Activated naive CD4-positive, alpha-beta T cell treated with anti-CD3 and anti-CD28 coated beads for 36 hours (primary cell): Measurements from ENCODE around the gene FGR. TPM values are rescaled to one million over a fixed set of nuclear protein-coding genes. Genes with fewer than 3 reads are reported as not detected.
A peak's percentile ranks its signal among the peaks of the same experiment; 100 is the strongest.

ENCODE experiments used
- CTCF ChIA-PET: fragments of 350-600 bp; sonication (Branson Sonifier 250); formaldehyde crosslinking; loops from one replicate; lab custom pipeline; 2021; ENCODE audit warnings: antibody characterized with exemption; lab: Charles Lee
- DNase-seq: peaks from one replicate; pipeline ENCODE4 v3.0.0-alpha.2; 2020
- H3K27ac Mint-ChIP-seq: one replicate; pipeline ENCODE4 v1.8.0; 2021; ENCODE audit warnings: mild to moderate bottlenecking, mixed read lengths
- H3K27me3 Mint-ChIP-seq: one replicate; pipeline ENCODE4 v1.8.0; 2021; ENCODE audit warnings: low read depth, mixed read lengths
- H3K36me3 Mint-ChIP-seq: one replicate; pipeline ENCODE4 v1.8.0; 2021; ENCODE audit warnings: low read depth, mixed read lengths
- H3K4me1 Mint-ChIP-seq: one replicate; pipeline ENCODE4 v1.8.0; 2021; ENCODE audit warnings: low read depth, mixed read lengths
- H3K4me3 Mint-ChIP-seq: one replicate; pipeline ENCODE4 v1.8.0; 2021; ENCODE audit warnings: mild to moderate bottlenecking, moderate library complexity, mixed read lengths
- H3K9me3 Mint-ChIP-seq: one replicate; pipeline ENCODE4 v1.8.0; 2021; ENCODE audit warnings: mixed read lengths
- intact Hi-C: fragments of 100-400 bp; cut with micrococcal nuclease; formaldehyde crosslinking; loops from one replicate; pipeline ENCODE4 v1.15.1; 2023
- total RNA-seq, 2 experiments: library from RNA; stranded (reverse); gene quantifications; one replicate each; pipeline ENCODE4 v1.2.3, GENCODE V29; 2021

FGR gene
- total RNA-seq, 2 experiments from 2014 or later = 0.10 to 0.14 TPM

DNA sequence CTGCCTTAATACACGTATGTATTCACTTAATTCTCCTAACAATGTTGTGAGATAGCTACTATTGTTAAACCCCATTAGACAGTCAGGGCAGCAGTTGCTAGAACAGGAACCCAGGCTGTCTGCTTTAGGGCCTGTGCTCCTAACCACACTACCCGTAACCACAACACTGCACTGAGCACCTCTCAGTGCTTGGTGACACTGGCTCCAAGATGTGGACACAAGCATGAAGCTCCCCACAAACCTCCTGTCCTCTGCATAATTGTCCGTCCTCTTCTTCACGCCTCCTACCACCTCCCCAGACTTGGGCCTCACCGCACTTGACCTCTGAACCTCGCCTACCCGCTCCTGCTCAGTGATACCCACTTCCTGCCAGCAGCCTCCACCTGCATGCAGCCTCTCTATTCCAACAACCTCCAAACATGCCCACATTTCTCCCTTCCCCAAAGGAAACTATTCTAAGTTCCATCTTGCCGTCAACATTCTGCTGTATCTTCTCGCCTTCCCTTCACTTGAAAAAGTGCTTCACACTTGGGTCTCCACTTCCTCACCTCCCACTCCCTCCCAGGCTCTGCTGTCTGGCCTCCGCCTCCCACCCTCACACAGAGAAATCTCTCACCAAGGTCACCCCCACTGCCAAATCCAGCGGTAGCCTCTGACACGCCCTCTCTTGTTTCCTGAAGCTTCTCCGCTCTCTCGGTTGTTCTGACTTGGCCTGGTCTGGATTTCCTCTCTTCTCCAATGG lies 16.5 kb downstream of the FGR start:
- CTCF ChIA-PET = interaction anchor here (0.9 to 2.1 kb wide), 3 partner anchors 12 to 44 kb away, joined by 4 to 15 read pairs (median 6); no protein-coding TSS in a partner anchor
- H3K9me3 Mint-ChIP-seq = no peaks in the 10 kb centered on the region
- intact Hi-C loops = no loop called here
- H3K4me3 Mint-ChIP-seq = no peak overlapping the region
- H3K27ac Mint-ChIP-seq = peak overlapping the region; percentile 48
- no peaks in the 10 kb centered on the region for H3K36me3 Mint-ChIP-seq
- DNase-seq = peak; percentile 51
- peaks cover 50% of the 10 kb centered on the region for H3K4me1 Mint-ChIP-seq
- H3K27me3 Mint-ChIP-seq = no peaks in the 10 kb centered on the region

DNA sequence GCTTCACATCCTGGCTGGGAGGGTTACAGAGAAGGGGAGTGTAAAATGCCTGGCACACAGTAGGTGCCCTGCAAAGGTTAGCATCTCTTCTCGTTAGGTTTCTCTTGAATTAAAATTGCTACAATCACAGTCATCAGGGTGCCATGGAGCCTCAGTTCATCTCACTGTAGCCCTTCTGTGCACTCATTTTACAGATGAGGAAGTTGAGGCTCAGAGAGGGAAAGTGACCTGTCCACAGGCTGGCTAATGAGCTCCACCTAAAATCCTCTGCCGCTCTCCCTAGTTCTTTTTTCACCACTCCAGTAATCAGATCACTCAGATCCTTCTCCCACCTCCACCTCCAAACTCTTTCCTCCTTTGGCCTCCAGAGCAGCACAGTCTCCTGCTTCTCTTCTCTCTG lies 17.6 kb downstream of the FGR start:
- no peaks in the 10 kb centered on the region for H3K27me3 Mint-ChIP-seq

DNA sequence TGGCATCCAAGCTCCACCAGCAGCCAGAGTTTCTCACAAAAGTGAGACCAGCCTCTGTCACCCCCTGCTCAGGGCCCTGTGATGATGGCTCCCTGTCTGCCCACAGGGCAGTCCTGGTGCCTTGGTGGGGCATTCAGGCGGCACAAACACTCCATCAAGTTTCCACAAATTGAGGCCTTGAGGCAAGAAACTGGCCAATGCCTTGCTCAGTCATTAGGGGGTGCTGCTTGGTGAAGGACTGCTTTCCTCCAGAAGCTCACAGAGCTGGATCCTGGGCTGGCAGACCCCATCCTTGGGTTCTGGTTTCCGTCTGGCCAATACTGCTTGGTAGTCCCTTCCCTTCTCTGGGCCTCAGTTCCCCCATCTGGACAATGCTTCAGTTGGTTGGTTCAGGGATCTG lies 18.5 kb downstream of the FGR start:
- Mint-ChIP-seq H3K36me3 (no peaks in the 10 kb centered on the region), H3K27ac (peak overlapping the region; percentile 47), H3K27me3 (no peaks in the 10 kb centered on the region), H3K4me1 (peaks cover 53% of the 10 kb centered on the region), H3K4me3 (no peak overlapping the region), H3K9me3 (no peaks in the 10 kb centered on the region)
- CTCF ChIA-PET = interaction anchor here (1.1 to 1.4 kb wide), 2 partner anchors 10 to 49 kb away, joined by 4 read pairs; no protein-coding TSS in a partner anchor
- DNase-seq = peak; percentile 35
- intact Hi-C loops = no loop called here

More for the DNA sequence above, 17.6 kb downstream of the FGR start:
- Mint-ChIP-seq H3K4me1 (peaks cover 51% of the 10 kb centered on the region), H3K27ac (no peak overlapping the region), H3K36me3 (no peaks in the 10 kb centered on the region), H3K4me3 (no peak overlapping the region), H3K9me3 (no peaks in the 10 kb centered on the region)
- DNase-seq = no peak
- CTCF ChIA-PET = interaction anchor here (0.5 to 2.1 kb wide), 3 partner anchors 11 to 707 kb away, joined by 3 to 15 read pairs (median 6); no protein-coding TSS in a partner anchor
- intact Hi-C loops = no loop called here

DNA sequence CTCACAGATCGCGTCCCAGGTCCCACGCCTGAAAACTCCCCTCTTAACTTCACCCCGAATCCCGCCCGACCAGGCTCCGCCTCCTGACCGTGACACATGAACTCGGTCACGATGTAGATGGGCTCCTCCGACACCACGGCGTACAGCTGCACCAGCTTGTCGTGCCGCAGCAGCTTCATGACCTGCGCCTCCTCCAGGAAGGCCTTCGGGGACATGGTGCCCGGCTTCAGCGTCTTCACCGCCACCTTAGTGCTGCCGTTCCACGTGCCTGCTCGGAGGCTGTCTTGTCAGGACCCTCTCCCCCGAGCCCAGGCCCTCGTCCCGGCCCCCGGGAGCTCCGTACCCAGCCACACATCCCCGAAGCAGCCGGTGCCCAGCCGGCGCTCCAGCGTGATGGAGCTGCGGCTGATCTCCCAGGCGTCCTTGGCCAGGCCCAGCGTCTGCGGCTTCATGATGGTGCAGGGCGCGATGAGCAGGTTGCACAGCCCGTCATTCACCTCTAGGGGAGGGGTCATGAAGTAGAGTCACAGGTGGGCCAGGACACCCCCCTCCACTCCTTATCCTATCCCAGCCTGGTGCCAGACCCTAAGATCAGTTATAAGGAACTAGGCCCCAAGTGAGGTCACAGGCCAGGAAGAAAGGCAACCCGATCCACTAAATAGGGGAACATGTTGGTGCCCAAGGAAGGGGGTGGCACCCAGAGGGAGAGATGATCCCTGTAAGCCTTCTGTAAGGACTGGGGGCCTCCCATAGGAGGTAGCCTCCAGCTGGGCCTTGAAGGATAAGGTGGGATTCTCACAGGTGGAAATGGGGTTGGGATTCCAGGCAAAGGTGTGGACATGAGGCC lies 19.4 kb downstream of the FGR start:
- no peak for DNase-seq
- peaks cover 53% of the 10 kb centered on the region for H3K4me1 Mint-ChIP-seq
- H3K27me3 Mint-ChIP-seq = no peaks in the 10 kb centered on the region
- intact Hi-C loops = no loop called here
- no peak overlapping the region for H3K27ac Mint-ChIP-seq
- no peak overlapping the region for H3K4me3 Mint-ChIP-seq
- H3K36me3 Mint-ChIP-seq = no peaks in the 10 kb centered on the region
- H3K9me3 Mint-ChIP-seq = no peaks in the 10 kb centered on the region
- CTCF ChIA-PET = interaction anchor here (0.6 to 2.3 kb wide), 4 partner anchors 9 to 49 kb away, joined by 3 to 14 read pairs (median 4); no protein-coding TSS in a partner anchor

DNA sequence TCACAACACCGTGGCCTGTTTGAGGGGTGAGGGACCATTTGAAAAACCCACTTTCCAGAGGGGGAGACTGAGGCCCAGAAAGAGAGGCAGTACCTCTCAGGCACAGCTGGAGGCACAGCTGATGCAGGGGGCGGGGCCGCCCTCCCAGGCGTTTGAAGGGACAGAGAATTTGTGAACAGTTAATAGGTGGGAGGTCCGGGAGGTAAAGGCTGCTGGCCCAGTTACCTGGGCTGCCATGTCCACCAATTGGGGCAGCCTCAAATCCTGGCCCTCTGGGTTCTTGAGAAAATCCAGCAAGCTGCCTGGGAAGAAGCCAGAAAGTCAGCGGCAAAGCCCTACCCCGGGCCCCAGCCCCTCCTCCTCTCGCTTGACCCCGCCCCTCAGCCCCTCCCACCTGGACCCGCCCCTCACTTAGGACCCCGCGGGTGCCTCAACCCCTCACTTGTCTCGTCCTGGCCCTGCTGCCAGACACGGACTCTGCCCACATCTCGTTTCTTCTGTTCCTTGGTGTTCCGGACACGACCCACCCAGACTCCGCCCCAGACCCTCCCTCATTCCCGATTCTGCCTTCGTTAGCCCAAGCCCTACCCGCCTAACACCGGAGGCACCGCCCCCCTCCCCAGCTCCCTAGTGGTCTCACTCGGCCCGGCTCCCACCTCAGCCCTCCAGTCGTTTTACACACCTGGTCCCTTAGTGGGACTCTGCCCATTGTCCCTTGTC lies 20.2 kb downstream of the FGR start:
- CTCF ChIA-PET = interaction anchor here (1.5 to 2.3 kb wide), 3 partner anchors 10 to 56 kb away, joined by 5 to 14 read pairs (median 10); partner anchors contain the start of gene AHDC1
- Mint-ChIP-seq H3K4me1 (peaks cover 53% of the 10 kb centered on the region), H3K27me3 (no peaks in the 10 kb centered on the region), H3K4me3 (no peak overlapping the region), H3K9me3 (no peaks in the 10 kb centered on the region), H3K27ac (no peak overlapping the region), H3K36me3 (no peaks in the 10 kb centered on the region)
- intact Hi-C loops = no loop called here
- DNase-seq = no peak

DNA sequence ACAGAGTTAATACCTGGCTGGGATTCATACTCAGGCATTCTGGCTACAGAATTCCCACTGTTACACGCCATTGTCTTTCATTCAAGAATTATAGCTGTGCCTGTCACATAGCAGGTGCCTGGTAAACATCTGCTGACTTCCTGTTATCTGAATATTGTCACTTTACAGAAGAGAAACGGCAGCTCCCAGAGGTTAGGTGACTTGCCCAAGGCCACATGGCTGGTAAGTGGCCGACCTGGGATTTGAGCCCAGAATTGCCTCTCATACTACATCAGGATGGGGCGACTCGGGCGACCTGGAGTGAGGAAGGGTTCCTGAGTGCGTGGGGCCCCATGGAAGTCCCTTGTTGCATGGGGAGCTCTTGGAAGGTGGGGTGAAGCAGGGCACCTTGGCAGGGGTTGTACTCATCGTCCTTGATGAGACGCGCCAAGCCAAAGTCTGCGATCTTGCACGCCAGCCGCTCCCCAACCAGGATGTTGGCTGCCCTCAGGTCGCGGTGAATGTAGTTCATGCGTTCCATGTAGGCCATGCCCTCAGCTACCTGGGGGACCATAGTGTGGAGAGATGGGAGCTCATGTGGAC lies 20.9 kb downstream of the FGR start:
- H3K4me1 Mint-ChIP-seq = peaks cover 53% of the 10 kb centered on the region
- H3K27me3 Mint-ChIP-seq = no peaks in the 10 kb centered on the region
- CTCF ChIA-PET = interaction anchor here (1.5 to 2.3 kb wide), 3 partner anchors 9 to 56 kb away, joined by 5 to 14 read pairs (median 10); partner anchors contain the start of gene AHDC1
- no peak overlapping the region for H3K4me3 Mint-ChIP-seq
- no peaks in the 10 kb centered on the region for H3K9me3 Mint-ChIP-seq
- no peak for DNase-seq
- intact Hi-C loops = no loop called here
- H3K27ac Mint-ChIP-seq = no peak overlapping the region
- H3K36me3 Mint-ChIP-seq = no peaks in the 10 kb centered on the region

DNA sequence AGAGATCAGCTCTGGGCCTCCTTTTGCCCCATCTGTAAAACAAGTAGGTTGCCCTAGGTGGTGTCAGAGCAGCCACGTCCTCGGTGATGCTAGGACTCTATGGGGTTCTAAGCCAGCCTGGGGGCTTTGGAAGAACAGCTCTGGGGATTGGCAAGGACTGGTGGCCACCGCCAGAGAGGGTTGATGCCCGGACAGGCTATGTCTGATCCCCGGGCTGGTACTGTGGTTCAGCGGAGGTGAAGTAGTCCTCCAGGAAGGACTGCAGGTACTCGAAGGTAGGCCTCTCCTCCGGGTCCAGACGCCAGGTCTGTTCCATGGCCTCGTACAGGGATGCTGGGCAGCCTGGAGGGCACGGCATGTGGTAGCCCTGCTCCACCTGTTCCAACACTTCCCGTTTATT lies 22.3 kb downstream of the FGR start:
- no peak overlapping the region for H3K4me3 Mint-ChIP-seq
- H3K9me3 Mint-ChIP-seq = no peaks in the 10 kb centered on the region
- intact Hi-C loops = no loop called here
- H3K27ac Mint-ChIP-seq = no peak overlapping the region
- CTCF ChIA-PET = interaction anchor here (1.0 kb wide), 1 partner anchor 50 kb away, joined by 4 read pairs; no protein-coding TSS in a partner anchor
- no peak for DNase-seq
- H3K27me3 Mint-ChIP-seq = no peaks in the 10 kb centered on the region
- peaks cover 41% of the 10 kb centered on the region for H3K4me1 Mint-ChIP-seq
- H3K36me3 Mint-ChIP-seq = no peaks in the 10 kb centered on the region

DNA sequence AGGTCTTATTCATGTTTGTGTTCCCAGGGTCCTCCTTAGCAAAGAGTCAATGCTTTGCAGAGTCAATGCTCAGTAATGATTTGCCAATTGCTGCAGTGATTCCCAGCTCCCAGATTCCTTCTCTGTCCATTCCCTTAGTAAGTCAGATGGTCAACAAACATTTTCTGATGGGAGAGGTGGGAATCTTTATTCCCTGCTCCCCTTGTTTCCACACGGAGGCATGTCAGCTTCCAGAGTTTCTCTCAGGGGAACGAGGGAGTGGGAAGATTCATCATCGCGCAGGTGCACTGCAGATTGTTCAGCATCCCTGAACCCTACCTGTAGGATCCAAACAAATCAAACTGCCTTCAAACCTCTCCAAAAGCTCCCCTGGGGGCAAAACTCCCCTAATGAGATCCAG lies 23.5 kb downstream of the FGR start:
- Mint-ChIP-seq H3K4me3 (no peak overlapping the region), H3K4me1 (peaks cover 34% of the 10 kb centered on the region), H3K36me3 (no peaks in the 10 kb centered on the region), H3K9me3 (no peaks in the 10 kb centered on the region), H3K27me3 (no peaks in the 10 kb centered on the region), H3K27ac (no peak overlapping the region)
- DNase-seq = no peak
- CTCF ChIA-PET = interaction anchor here (0.6 to 2.5 kb wide), 7 partner anchors 38 to 514 kb away, joined by 3 to 26 read pairs (median 4); no protein-coding TSS in a partner anchor
- intact Hi-C loops = no loop called here

DNA sequence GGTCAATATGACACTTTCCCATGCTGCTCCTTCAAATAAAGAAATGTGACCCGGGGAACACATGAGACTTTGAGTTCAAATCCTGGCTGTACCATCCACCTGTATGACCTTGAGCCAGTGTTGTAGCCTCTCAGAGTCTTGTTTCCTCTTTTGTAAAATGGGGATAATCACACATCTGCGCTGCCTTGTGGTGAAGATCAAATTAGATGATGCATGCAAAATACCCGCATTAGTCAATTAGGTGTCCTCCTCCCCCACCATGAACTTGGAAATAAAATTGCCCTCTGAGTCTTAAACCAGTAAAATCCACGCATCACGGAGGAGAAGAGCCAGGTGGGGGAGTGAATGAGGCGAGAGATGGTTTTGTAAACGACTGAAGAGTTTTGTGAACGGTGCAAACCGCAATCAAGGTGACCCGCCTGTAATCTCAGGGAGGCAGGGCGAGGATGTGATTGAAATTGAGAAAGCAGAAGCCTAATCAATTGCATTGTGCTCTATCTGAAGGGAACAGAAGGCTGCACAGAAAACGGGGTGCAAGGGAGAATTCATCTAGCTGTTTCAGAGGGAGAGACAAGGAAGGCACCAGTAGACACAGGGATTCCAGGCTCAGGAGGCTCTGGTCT lies 25.3 kb downstream of the FGR start:
- CTCF ChIA-PET = interaction anchor here (0.5 to 6.7 kb wide), 11 partner anchors 19 to 112 kb away, joined by 3 to 263 read pairs (median 6); partner anchors contain the start of gene IFI6
- no peak overlapping the region for H3K27ac Mint-ChIP-seq
- peak; percentile 26 for DNase-seq
- H3K27me3 Mint-ChIP-seq = no peaks in the 10 kb centered on the region
- H3K4me1 Mint-ChIP-seq = peaks cover 29% of the 10 kb centered on the region
- no peaks in the 10 kb centered on the region for H3K36me3 Mint-ChIP-seq
- no peaks in the 10 kb centered on the region for H3K9me3 Mint-ChIP-seq
- intact Hi-C loops = loop anchor here (2.0 to 5.0 kb wide), 2 partner anchors 23 to 163 kb away; partner anchors contain the start of gene STX12
- H3K4me3 Mint-ChIP-seq = no peak overlapping the region

DNA sequence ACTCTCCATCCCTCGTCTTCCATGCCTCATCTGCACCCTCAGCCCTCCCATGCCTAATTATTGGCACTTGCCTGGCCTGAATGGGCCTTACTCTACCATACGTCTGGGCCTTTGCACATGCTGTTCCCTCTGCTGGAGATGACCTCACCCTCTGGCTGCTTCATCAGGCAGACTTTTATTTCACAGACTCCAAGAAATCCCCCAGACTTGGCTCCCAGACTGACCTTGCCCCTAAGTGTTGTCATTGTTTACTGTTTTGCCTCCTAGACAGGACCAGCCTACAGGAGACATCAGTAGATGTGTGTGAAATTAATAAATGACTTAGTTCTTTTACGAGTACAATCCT lies 25.8 kb downstream of the FGR start:
- H3K27ac Mint-ChIP-seq = no peak overlapping the region
- no peaks in the 10 kb centered on the region for H3K9me3 Mint-ChIP-seq
- intact Hi-C loops = loop anchor here (2.0 to 5.0 kb wide), 2 partner anchors 24 to 163 kb away; partner anchors contain the start of gene STX12
- no peak overlapping the region for H3K4me3 Mint-ChIP-seq
- peaks cover 24% of the 10 kb centered on the region for H3K4me1 Mint-ChIP-seq
- no peaks in the 10 kb centered on the region for H3K36me3 Mint-ChIP-seq
- CTCF ChIA-PET = interaction anchor here (0.5 to 6.7 kb wide), 18 partner anchors 9 to 309 kb away, joined by 3 to 263 read pairs (median 4); partner anchors contain the start of gene IFI6
- no peaks in the 10 kb centered on the region for H3K27me3 Mint-ChIP-seq
- no peak for DNase-seq
